ENCODE data around the gene TDRKH. TPM values are rescaled to one million over a fixed set of nuclear protein-coding genes. Genes with fewer than 3 reads are reported as not detected.
A peak's percentile ranks its signal among the peaks of the same experiment; 100 is the strongest.

The TDRKH gene
- total and polyA plus RNA-seq, 2 of the 13 experiments (the other 11 are each of a cell fraction or from before 2014, with no cell fraction given) = 3.9 to 5.4 TPM

GRCh38 chr1:151790071-151790939 is at the start of gene TDRKH (continued):
- TF ChIP-seq ZBTB40 (IDR thresholded peaks at IDR 0.05) (no peak), ZBTB40 (CRISPR knock-in tag; IDR thresholded peaks at IDR 0.05) (peak; percentile 83), DDIT3 (CRISPR knock-in tag; IDR thresholded peaks at IDR 0.05) (no peak), ZNF275 (CRISPR knock-in tag; IDR thresholded peaks at IDR 0.05; ENCODE audit: borderline replicate concordance) (no peak), NR3C1 (CRISPR knock-in tag; IDR thresholded peaks at IDR 0.05) (no peak), SKI (IDR thresholded peaks at IDR 0.05; ENCODE audit: partially characterized antibody) (peak; percentile 73), JUN (CRISPR knock-in tag; IDR thresholded peaks at IDR 0.05) (no peak), KAT8 (CRISPR knock-in tag; IDR thresholded peaks at IDR 0.05) (peak; percentile 68), ZNF543 (CRISPR knock-in tag; IDR thresholded peaks at IDR 0.05) (peak; percentile 94), ZHX2 (IDR thresholded peaks at IDR 0.05; ENCODE audit: low read depth) (no peak), ZHX2 (CRISPR knock-in tag; IDR thresholded peaks at IDR 0.05; ENCODE audit: borderline replicate concordance) (0 out of 2 replicates have a peak, but pooled peaks have one; percentile 63), SMAD9 (CRISPR knock-in tag; IDR thresholded peaks at IDR 0.05) (peak; percentile 82; the same call in 1 of the 2 replicates)
